ENCODE measurements around the gene RIMS1. TPM values are rescaled to one million over a fixed set of nuclear protein-coding genes. Genes with fewer than 3 reads are reported as not detected.

RIMS1 gene
- total RNA-seq, 1 donor = 1.3 TPM

DNA sequence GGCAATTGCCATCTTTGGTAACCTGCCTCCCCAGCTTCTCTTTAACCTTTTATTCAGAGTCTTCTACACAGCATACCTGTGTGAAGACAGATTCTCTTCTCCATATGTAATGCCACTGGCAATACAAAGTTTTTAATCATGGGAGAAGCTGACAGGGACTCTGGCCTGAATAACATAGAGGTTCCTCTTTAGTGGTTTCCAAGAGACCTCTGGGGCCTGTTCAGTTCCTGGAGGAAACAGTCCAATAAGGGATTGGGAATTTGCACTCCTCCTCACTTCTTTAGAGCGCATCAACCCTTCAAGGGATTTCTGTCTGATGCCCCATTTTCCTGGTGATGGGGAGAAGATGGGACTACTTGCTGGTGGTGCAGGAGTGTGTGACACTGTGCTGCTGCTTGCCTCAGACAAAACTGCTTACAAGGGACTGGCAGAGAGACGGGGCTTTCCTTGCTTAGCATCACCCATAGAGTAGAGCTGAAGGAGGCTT lies 1.4 kb downstream of the RIMS1 start:
- no peak for DNase-seq (ENCODE audit: low read depth)
- no peak for TF ChIP-seq CTCF (IDR thresholded peaks at IDR 0.05; ENCODE audit: insufficient read depth, low read depth, low read length)
- no peak overlapping the region for H3K4me3 ChIP-seq (ENCODE audit: low read depth, low read length)

DNA sequence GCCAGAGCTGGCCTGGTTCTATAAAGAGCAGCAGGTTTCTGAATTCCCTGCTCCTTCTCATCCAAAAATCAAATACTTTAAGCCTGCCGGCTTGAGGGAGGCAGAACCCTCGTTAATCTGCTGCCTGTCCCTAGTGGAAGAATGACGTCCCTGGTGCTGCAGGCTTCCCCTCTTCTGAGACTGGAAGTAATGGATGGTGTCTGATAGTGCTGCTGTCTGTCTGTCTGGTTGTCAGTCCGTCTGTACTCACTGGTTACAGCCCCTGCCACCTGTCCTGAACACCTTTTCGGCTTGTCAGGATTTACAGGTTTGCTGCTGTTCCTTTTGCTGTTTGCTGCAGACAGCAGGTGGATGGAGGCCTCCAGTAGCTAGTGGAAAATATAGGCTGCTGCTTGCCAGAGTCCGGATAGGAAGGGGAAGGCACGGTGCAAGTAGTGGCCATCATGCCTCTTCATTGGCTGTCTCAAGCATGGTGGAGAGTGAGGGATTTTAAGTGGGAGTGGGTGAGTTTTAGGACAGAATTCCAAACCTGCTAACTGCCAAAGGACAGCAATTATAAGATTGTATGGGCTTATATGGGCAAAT lies 2.5 kb downstream of the RIMS1 start:
- H3K4me3 ChIP-seq (ENCODE audit: low read depth, low read length) = no peak overlapping the region
- no peak for TF ChIP-seq CTCF (IDR thresholded peaks at IDR 0.05; ENCODE audit: insufficient read depth, low read depth, low read length)
- DNase-seq (ENCODE audit: low read depth) = no peak

DNA sequence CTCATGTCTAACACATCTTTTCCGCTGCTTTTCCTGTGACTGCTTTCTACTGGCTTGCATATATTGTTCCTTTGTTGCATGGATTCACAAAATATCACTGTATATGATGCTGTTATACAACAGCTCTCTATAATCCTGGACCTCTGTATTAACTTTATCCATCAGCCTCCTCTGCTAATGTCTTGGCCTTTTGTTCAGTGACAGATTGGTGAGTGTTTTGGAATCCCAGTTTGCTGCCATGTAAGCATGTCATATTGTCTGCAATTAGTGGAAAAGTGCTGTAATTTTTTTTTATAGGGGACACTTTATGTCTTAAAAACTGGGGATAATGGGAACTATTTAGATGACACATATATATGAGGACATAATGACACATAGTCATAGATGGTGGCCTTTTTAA lies 3.0 kb downstream of the RIMS1 start:
- no peak for DNase-seq (ENCODE audit: low read depth)
- no peak overlapping the region for H3K4me3 ChIP-seq (ENCODE audit: low read depth, low read length)
- no peak for TF ChIP-seq CTCF (IDR thresholded peaks at IDR 0.05; ENCODE audit: insufficient read depth, low read depth, low read length)

DNA sequence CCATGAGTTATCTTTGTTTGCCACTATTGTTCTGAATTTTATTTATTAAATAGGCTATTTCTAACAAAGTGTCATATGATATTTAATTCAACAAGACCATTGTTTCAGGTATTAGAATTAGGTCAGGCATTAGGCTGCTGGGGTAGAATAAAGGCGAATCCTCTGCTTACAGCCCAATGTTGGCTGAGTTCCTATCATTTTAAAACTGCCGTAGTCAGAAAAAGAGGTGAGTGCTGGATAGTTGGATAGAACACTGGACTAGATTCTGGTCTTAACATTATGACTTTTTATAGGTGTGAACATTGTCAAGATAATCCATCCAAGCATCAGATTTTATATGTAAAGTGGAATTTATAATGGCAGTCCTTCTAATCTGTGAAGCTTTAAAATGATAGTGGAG lies 6.3 kb downstream of the RIMS1 start:
- no peak overlapping the region for H3K4me3 ChIP-seq (ENCODE audit: low read depth, low read length)
- no peak for TF ChIP-seq CTCF (IDR thresholded peaks at IDR 0.05; ENCODE audit: insufficient read depth, low read depth, low read length)
- DNase-seq (ENCODE audit: low read depth) = no peak

- DNase-seq (ENCODE audit: low read depth) = no peak
- TF ChIP-seq CTCF (IDR thresholded peaks at IDR 0.05; ENCODE audit: insufficient read depth, low read depth, low read length) = no peak
- H3K4me3 ChIP-seq (ENCODE audit: low read depth, low read length) = no peak overlapping the region
Measured at GRCh38 chr6:71900642-71901041, 14.3 kb downstream of the RIMS1 start.

GRCh38 chr6:71902261-71902660 lies 15.9 kb downstream of the RIMS1 start:
- no peak for TF ChIP-seq CTCF (IDR thresholded peaks at IDR 0.05; ENCODE audit: insufficient read depth, low read depth, low read length)
- no peak overlapping the region for H3K4me3 ChIP-seq (ENCODE audit: low read depth, low read length)
- no peak for DNase-seq (ENCODE audit: low read depth)

- TF ChIP-seq CTCF (IDR thresholded peaks at IDR 0.05; ENCODE audit: insufficient read depth, low read depth, low read length) = no peak
- no peak overlapping the region for H3K4me3 ChIP-seq (ENCODE audit: low read depth, low read length)
- DNase-seq (ENCODE audit: low read depth) = no peak
Measured at GRCh38 chr6:71906813-71907212, 20.5 kb downstream of the RIMS1 start.

Data from fibroblast of villous mesenchyme (primary cell).